Subcutaneous abdominal adipose tissue (tissue), 5 donors: ENCODE measurements around the gene SOD1.
"Not testable (repeated sequence)": the region's sequence is repeated elsewhere in the genome, so short reads cannot be mapped to it uniquely, and the experiment has no call there.

Experiments
- H3K27ac ChIP-seq: one replicate; pipeline ENCODE4 v1.7.0; 2013; ENCODE audit warnings: low read depth, mild to moderate bottlenecking, inconsistent platforms, low read length, moderate library complexity
- H3K27me3 ChIP-seq, 5 donors: one replicate each; pipeline ENCODE4 v1.7.0; 2013; ENCODE audit warnings: low read length in 5 of 5, inconsistent platforms in 1 of 5; ENCODE audit not compliant: control insufficient read depth in 5 of 5, insufficient read depth in 4 of 5
- H3K36me3 ChIP-seq, 5 donors: one replicate each; pipeline ENCODE4 v1.7.0; 2013; ENCODE audit warnings: low read length in 5 of 5; ENCODE audit not compliant: control insufficient read depth in 5 of 5, insufficient read depth in 5 of 5
- H3K4me1 ChIP-seq, 5 donors: one replicate each; pipeline ENCODE4 v1.7.0; 2013; ENCODE audit warnings: low read length in 5 of 5, mild to moderate bottlenecking in 3 of 5, moderate library complexity in 1 of 5; ENCODE audit not compliant: control insufficient read depth in 5 of 5, insufficient read depth in 5 of 5
- H3K4me3 ChIP-seq, 5 donors: one replicate each; pipeline ENCODE4 v1.7.0; 2013; ENCODE audit warnings: low read length in 5 of 5, low read depth in 1 of 5
- H3K9ac ChIP-seq, 5 donors: one replicate each; pipeline ENCODE4 v1.7.0; 2013; ENCODE audit warnings: low read length in 5 of 5, mild to moderate bottlenecking in 4 of 5, moderate library complexity in 3 of 5
- H3K9me3 ChIP-seq, 5 donors: one replicate each; pipeline ENCODE4 v1.7.0; 2013; ENCODE audit warnings: low read length in 5 of 5; ENCODE audit not compliant: control insufficient read depth in 5 of 5
- donor health status: healthy.
- donor health status: healthy.
- donor health status: healthy.
- donor health status: healthy.
- donor health status: healthy.

SOD1 gene

GRCh38 chr21:31624961-31625491 lies 34.5 kb upstream of the SOD1 start:
- Histone ChIP-seq H3K9ac (no peak overlapping the region), H3K9me3 (no peaks in the 10 kb centered on the region), H3K27ac (no peak overlapping the region), H3K27me3 (no peaks in the 10 kb centered on the region), H3K4me1 (no peaks in the 10 kb centered on the region), H3K36me3 (no peaks in the 10 kb centered on the region), H3K4me3 (no peak overlapping the region)

- Histone ChIP-seq H3K27me3 (no peaks in the 10 kb centered on the region), H3K4me3 (no peak overlapping the region), H3K27ac (no peak overlapping the region), H3K36me3 (no peaks in the 10 kb centered on the region), H3K4me1 (no peaks in the 10 kb centered on the region), H3K9ac (no peak overlapping the region), H3K9me3 (no peaks in the 10 kb centered on the region)
Measured at GRCh38 chr21:31629972-31630711, 29.4 kb upstream of the SOD1 start.

GRCh38 chr21:31631881-31632280 lies 27.6 kb upstream of the SOD1 start:
- H3K9me3 ChIP-seq, H3K36me3 ChIP-seq, H3K4me3 ChIP-seq, H3K9ac ChIP-seq, H3K4me1 ChIP-seq, H3K27ac ChIP-seq, H3K27me3 ChIP-seq: not testable (repeated sequence)

DNA sequence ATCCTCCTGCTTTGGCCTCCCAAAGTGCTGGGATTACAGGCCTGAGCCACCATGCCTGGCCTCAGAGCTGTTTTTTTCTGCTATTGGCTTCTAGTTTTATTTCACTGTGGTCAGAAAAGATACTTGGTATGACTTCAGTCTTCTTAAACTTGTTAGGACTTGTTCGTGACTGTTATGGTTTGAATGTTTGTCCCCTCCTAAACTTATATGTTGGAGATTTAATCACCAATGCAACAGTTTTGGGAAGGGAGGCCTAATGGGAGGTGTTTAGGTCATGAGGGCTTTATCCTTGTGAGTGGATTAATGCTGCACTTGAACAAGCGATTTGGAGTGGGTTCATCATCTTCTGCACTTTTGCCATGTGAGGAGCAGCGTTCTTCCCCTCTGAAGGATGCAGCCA lies 24.5 kb upstream of the SOD1 start:
- no peaks in the 10 kb centered on the region for H3K4me1 ChIP-seq
- H3K36me3 ChIP-seq = no peaks in the 10 kb centered on the region
- no peak overlapping the region for H3K9ac ChIP-seq
- H3K27ac ChIP-seq = no peak overlapping the region
- H3K9me3 ChIP-seq = no peaks in the 10 kb centered on the region
- H3K4me3 ChIP-seq = no peak overlapping the region
- no peaks in the 10 kb centered on the region for H3K27me3 ChIP-seq

GRCh38 chr21:31636874-31637273 lies 22.6 kb upstream of the SOD1 start:
- H3K4me3 ChIP-seq = no peak overlapping the region
- H3K4me1 ChIP-seq = no peaks in the 10 kb centered on the region
- H3K9ac ChIP-seq = no peak overlapping the region
- no peaks in the 10 kb centered on the region for H3K36me3 ChIP-seq
- H3K27ac ChIP-seq = no peak overlapping the region
- peaks cover 0 to under 1% (median 0%) of the 10 kb centered on the region in 5 donors for H3K9me3 ChIP-seq
- no peaks in the 10 kb centered on the region for H3K27me3 ChIP-seq

- no peak overlapping the region for H3K27ac ChIP-seq
- no peaks in the 10 kb centered on the region for H3K36me3 ChIP-seq
- H3K9ac ChIP-seq = no peak overlapping the region
- no peaks in the 10 kb centered on the region for H3K27me3 ChIP-seq
- H3K9me3 ChIP-seq = peaks cover 0 to 2% (median 0%) of the 10 kb centered on the region in 5 donors
- no peak overlapping the region for H3K4me3 ChIP-seq
- peaks cover 0 to 5% (median 0%) of the 10 kb centered on the region in 5 donors for H3K4me1 ChIP-seq
Measured at GRCh38 chr21:31641416-31641922, 18.0 kb upstream of the SOD1 start.

DNA sequence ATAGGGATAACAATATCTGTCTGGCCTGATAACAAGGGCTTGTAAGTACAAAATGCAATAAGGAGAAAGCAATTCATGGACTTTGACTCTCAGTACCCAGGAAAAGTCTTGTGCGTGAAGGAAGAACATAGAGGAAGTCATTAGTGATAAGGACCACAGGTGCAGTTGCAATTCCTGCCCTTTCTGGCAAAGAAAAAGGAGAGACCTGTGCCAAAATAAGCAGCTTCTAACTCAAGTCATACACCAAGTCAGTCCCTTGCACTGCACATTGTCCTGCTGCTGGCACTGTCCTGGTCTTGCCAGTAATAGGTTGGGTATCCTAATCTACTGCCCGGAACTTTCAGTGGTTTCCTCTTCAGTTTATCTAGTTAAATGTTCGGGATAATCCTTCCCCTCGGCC lies 14.8 kb upstream of the SOD1 start:
- H3K4me3 ChIP-seq = no peak overlapping the region
- no peak overlapping the region for H3K27ac ChIP-seq
- H3K9me3 ChIP-seq = peaks cover 0 to 2% (median 0%) of the 10 kb centered on the region in 5 donors
- H3K36me3 ChIP-seq = no peaks in the 10 kb centered on the region
- peaks cover 0 to 5% (median 0%) of the 10 kb centered on the region in 5 donors for H3K4me1 ChIP-seq
- no peak overlapping the region for H3K9ac ChIP-seq
- H3K27me3 ChIP-seq = no peaks in the 10 kb centered on the region

GRCh38 chr21:31647650-31648049 lies 11.8 kb upstream of the SOD1 start:
- no peaks in the 10 kb centered on the region for H3K36me3 ChIP-seq
- H3K9me3 ChIP-seq = peaks cover 0 to 7% (median 0%) of the 10 kb centered on the region in 5 donors
- no peak overlapping the region for H3K9ac ChIP-seq
- no peak overlapping the region for H3K27ac ChIP-seq
- H3K27me3 ChIP-seq = no peaks in the 10 kb centered on the region
- H3K4me3 ChIP-seq = no peak overlapping the region
- H3K4me1 ChIP-seq = peaks cover 0 to 5% (median 0%) of the 10 kb centered on the region in 5 donors

DNA sequence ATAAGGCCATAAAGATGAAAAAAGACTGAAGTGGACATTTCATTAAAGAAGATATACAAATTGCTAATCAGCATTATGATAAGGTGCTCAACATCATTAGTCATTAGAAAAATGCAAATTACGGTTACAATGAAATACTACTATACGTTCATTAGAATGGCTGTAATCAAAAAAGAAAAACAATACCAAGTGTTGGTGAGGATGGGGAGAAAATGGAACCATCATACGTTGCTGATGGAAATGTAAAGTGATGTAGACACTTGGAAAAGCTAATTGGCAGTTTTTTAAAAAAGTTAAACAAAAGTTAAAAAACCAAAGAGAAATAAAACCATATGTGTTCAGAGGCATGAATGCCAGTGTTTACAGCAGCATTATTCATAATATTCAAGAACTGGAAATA lies 8.6 kb upstream of the SOD1 start:
- no peak overlapping the region for H3K4me3 ChIP-seq

DNA sequence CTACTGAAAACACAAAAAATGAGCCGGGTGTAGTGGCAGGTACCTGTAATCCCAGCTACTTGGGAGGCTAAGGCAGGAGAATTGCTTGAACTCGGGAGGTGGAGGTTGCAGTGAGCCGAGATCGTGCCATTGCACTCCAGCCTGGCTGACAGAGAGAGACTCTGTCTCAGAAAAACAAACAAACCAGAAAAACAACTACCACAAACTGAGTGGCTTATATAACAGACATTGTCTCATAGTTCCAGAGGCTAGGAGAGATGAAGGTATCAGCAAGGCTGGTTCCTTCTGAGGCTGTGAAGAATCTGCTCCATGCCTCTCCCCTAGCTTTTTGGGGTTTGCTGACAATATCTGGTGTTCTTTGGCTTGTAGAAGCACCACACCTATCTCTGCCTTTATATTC lies 8.0 kb upstream of the SOD1 start:
- not testable (repeated sequence) for H3K27ac ChIP-seq, H3K4me3 ChIP-seq, H3K36me3 ChIP-seq, H3K9ac ChIP-seq, H3K27me3 ChIP-seq, H3K9me3 ChIP-seq, H3K4me1 ChIP-seq

More for the DNA sequence above, 8.6 kb upstream of the SOD1 start:
- H3K27ac ChIP-seq = no peak overlapping the region
- no peaks in the 10 kb centered on the region for H3K27me3 ChIP-seq
- no peaks in the 10 kb centered on the region for H3K4me1 ChIP-seq
- H3K36me3 ChIP-seq = no peaks in the 10 kb centered on the region
- H3K9ac ChIP-seq = no peak overlapping the region
- peaks cover 0 to 7% (median 0%) of the 10 kb centered on the region in 5 donors for H3K9me3 ChIP-seq
